GM13976 (cell line): ENCODE results near the gene RIOX2.

Experiments used
- DNase-seq: peaks from one replicate; pipeline ENCODE4 v3.0.0; 2012; ENCODE audit warnings: low spot score
- in situ Hi-C: fragments of 300-500 bp; cut with MboI; formaldehyde crosslinking; loops from one replicate; pipeline ENCODE4 v1.12.0; 2022; ENCODE audit warnings: low sequenced_read_pairs, mixed read lengths, inconsistent platforms; ENCODE audit not compliant: unreplicated experiment
- TF ChIP-seq, protein P1 (sequence below): IDR thresholded peaks from 2 replicates; pipeline ENCODE4 v1.5.1; 2012; ENCODE audit warnings: borderline replicate concordance, mild to moderate bottlenecking; ENCODE audit not compliant: insufficient read depth; ENCODE audit errors: extremely low read depth, missing control alignments, control extremely low read depth

RIOX2 gene

GRCh38 chr3:97896129-97896528, 76.1 kb downstream of the RIOX2 start:
- TF ChIP-seq, protein P1, sequence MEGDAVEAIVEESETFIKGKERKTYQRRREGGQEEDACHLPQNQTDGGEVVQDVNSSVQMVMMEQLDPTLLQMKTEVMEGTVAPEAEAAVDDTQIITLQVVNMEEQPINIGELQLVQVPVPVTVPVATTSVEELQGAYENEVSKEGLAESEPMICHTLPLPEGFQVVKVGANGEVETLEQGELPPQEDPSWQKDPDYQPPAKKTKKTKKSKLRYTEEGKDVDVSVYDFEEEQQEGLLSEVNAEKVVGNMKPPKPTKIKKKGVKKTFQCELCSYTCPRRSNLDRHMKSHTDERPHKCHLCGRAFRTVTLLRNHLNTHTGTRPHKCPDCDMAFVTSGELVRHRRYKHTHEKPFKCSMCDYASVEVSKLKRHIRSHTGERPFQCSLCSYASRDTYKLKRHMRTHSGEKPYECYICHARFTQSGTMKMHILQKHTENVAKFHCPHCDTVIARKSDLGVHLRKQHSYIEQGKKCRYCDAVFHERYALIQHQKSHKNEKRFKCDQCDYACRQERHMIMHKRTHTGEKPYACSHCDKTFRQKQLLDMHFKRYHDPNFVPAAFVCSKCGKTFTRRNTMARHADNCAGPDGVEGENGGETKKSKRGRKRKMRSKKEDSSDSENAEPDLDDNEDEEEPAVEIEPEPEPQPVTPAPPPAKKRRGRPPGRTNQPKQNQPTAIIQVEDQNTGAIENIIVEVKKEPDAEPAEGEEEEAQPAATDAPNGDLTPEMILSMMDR, result no peak
- in situ Hi-C loops, result no loop called here
- no peak for DNase-seq

- TF ChIP-seq, protein P1, result no peak
- no peak for DNase-seq
- in situ Hi-C loops, result no loop called here
Observed at GRCh38 chr3:97895216-97895615, 77.0 kb downstream of the RIOX2 start.

GRCh38 chr3:97892852-97893251, 79.4 kb downstream of the RIOX2 start:
- DNase-seq, result no peak
- in situ Hi-C loops, result no loop called here
- TF ChIP-seq, protein P1, result no peak
